Stimulated activated CD4-positive, alpha-beta T cell treated with anti-CD3 and anti-CD28 coated beads, TNF-alpha, amount 100 ng/mL, for 1 hour (primary cell): Measurements from ENCODE around the gene CFAP298.
A peak's percentile ranks its signal among the peaks of the same experiment; 100 is the strongest.

ENCODE experiments used
- DNase-seq, 3 donors: peaks; one replicate each; pipeline ENCODE4 v3.0.0-alpha.2; 2020; ENCODE audit warnings: low read depth in 3 of 3, low spot score in 1 of 3

Gene CFAP298

GRCh38 chr21:32599091-32599490, 13.1 kb downstream of the CFAP298 start:
- DNase-seq: no peak

- no peak for DNase-seq
Observed at GRCh38 chr21:32597205-32597604, 15.0 kb downstream of the CFAP298 start.

DNA sequence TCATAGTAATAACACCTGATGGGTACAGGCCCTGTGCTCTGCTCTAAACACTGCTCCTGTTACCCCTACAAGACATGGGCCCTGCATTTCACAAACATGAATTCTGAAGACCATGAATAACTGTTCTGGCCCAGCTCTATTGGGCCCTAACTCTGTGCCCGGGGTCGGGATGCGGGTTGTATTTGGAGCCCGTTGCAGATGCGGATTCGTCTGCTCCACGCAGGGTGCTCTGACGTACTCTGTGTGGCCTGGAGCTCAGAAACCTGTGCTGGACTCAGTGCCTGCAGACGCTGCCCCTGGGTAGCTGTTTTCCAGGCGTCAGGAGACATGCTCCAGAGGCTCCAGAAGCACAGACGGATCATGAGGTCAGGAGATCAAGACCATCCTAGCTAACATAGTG, 16.7 kb downstream of the CFAP298 start:
- DNase-seq: no peak

DNA sequence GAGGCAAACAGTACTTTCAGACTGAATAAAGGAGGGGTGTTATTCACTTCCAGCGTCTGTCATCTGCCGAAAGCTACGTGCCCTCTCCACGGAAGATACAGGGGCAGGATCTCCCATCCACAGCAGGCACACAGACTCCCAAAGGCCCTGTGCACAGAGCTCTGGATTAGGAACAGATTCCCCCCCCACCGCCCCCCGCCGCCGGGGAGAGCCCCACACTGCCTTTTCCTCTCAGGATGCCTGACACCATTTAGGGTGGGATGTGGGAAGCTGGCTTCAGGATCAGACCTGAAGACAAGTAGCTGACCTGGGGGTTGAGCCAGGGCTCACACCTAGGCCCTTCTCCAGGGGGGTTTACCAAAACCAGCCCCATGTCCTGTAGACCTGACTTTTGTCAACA, 18.5 kb downstream of the CFAP298 start:
- no peak for DNase-seq

GRCh38 chr21:32592929-32593502, 19.2 kb downstream of the CFAP298 start:
- no peak for DNase-seq

GRCh38 chr21:32590130-32590529, 22.0 kb downstream of the CFAP298 start:
- no peak for DNase-seq

DNA sequence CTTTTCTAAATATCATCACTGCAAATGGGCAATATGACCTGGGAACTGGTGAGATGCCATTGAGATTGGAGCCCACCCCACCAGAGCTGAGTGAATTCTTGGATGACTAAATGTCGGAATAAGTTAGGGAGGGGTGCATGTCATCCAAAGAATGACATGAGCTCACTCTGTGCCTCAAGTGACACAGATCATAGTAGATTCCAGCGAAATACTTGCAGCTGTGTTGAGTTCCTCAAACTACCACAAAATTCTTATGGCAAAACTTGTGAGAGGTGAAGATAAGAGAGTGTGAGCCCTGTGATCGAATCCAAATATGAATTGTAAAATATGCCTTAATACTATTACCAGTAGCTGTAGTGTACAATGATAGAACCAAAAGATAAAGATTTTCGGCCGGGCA, 24.5 kb downstream of the CFAP298 start:
- no peak for DNase-seq

DNA sequence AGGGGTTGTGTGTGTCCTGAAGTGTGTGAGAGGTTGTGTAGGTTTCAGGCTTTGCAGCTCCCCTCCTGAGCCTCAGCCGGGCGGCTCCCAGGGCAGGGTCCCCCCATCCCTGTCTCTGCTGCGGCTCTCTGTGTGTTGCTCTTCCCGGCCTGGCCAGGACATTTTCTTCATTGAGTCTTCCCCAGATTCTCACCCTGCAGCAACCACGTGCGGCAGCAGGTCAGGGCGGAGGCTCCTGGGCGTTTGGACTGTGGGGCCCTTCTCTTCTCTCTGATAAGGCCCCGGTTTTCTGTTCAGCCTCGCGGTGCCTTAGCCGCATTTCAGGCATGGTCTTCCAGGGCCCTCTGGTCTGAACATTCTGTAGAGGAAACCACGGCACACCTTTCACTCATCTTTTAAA, 25.1 kb downstream of the CFAP298 start:
- DNase-seq: no peak

DNA sequence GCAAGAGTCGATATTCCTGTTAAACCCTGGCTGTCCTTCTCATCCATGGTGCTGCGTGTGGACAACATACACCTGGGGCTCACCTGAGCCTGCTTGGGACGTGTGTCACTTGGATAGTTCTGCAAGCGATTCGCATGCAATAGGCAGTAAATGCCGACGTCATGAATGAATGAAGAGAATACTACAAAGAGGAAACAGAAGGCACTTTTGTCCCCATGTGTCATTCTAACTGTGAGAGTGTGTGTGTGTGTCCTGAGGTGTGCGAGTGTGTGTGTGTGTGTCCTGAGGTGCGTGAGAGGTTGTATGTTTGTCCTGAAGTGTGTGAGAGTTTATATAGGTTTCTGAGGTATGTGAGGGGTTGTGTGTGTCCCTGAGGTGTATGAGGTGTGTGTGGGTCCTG, 26.2 kb downstream of the CFAP298 start:
- DNase-seq: no peak

DNA sequence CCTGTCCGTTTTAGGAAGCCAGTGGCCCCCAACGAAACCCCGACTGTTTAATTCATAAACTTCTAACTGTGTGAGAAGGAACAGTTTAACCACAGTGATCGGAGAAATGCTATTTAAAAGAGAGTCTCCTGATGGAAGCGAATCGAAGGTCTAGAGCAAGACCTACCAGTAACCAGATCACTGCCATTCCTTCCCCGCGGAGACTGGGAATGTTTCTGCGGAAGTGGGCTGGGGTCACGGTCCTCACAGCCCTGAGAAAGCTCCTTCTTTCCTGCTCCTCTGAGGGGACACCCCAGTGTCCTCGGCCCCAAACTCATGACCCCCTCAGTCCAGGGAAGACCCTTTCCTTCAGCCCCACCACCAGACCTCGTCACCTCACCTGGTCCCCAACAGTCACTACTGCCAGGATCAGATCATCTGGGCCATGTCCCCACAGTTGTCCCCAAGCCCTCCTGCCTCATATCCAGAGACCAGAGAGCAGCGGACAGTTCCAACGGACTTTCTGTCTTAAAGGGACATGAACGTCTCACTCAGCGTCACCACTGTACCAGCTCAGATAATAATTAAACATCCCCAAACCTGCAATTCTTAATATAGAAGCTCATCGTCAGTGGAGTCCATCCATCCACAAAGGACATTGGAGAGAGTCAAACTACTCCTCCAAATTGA, 27.0 kb downstream of the CFAP298 start, which contains the start of gene TCP10L:
TSS of gene TCP10L (minus strand) at position 482 of the 669 bp plus-strand sequence. CDS start 1,219 bp downstream, outside the sequence.
- no peak for DNase-seq

DNA sequence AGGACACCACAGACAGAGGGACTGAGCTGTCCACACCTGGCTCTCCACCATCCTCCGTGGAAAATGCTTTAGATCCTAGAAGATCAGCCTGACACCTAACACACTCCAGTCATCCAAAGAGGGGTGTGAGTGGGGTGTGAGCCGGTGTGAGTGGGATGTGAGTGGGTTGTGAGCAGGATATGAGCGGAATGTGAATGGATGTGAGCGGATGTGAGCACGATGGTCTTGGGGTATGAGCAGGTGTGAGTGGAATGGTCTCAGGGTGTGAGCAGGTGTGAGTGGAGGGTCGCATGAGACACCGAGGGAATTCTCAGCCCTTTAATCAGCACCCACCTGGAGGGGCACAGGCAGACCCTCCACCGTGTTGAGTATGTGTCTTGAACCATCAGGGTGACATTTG, 27.7 kb downstream of the CFAP298 start:
- no peak for DNase-seq

DNA sequence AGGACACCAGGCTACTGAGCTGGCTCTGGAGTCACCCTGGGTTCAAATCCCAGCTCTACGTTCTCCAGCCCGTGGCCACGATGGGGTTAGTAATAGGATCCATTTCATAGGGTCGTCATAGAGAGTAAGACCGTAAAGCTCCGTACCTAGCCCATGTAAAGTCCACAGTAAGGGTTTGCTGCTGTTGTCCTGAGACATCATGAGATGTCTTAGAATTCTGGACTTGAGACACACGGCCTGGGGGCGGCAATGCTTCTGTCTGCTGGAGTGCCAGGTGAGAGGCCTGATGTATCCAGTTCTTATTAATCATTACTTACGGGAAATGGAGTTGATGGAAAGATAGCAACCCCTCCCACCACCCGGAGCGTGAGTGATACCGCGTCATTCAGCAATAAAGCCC, 30.4 kb downstream of the CFAP298 start:
- no peak for DNase-seq

DNA sequence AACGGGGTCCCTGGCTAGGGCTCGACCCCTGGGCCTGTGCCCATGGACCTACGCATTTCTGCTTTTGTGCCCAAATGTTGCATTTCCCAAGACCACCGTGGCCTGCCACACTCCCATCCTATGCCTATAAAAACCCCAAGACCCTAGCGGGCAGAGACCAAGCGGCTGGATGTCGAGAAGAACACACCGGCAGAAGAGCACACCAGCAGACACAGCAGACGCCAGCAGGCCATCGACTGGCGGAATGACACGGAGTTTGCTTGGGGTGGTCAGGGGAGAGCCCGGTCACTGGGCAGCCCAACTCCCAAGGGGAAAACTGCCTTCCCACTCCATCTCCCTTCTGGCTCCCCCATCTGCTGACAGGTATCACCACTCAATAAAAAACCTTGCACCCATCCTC, 31.2 kb downstream of the CFAP298 start:
- no peak for DNase-seq

- no peak for DNase-seq
Observed at GRCh38 chr21:32578107-32578691, 34.0 kb downstream of the CFAP298 start.

DNA sequence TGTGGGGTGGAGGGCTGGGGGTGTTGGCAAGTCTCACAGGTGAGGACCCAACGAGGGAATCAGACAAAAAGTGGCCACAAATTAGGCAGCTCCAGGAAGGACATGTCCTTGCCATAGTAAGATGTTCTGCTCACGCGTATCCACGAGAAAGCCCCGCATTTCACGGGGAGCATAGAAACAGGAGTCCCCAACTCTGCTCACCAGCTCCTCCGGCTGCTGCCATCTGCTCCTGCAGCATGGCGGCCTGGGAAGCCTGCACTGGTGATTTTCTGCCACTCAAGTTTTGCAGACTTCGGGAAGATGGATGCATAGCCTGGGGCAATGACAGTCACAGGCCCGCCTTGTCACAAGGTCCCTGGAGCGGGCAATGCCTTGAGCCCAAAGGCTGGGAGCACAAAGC, 36.2 kb downstream of the CFAP298 start:
- DNase-seq: no peak

GRCh38 chr21:32574946-32575925, 36.9 kb downstream of the CFAP298 start:
- DNase-seq: no peak

GRCh38 chr21:32572574-32573420, 39.4 kb downstream of the CFAP298 start:
- no peak for DNase-seq

DNA sequence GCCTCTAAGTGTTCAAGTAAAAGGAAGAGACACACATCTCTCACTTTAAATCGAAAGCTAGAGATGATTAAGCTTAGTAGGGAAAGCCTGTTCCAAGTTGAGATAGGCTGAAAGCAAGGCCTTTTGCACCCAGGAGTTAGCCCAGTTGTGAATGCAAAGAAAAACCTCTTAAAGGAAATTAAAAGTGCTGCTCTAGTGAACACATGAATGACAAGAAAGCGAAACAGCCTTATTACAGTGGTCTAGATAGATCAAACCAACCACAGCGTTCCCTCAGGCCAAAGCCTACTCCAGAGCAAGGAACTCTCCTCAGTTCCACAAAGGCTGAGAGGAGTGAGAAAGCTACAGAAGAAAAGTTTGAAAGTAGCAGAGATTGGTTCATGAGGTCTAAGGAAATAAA, 41.7 kb downstream of the CFAP298 start:
- no peak for DNase-seq

DNA sequence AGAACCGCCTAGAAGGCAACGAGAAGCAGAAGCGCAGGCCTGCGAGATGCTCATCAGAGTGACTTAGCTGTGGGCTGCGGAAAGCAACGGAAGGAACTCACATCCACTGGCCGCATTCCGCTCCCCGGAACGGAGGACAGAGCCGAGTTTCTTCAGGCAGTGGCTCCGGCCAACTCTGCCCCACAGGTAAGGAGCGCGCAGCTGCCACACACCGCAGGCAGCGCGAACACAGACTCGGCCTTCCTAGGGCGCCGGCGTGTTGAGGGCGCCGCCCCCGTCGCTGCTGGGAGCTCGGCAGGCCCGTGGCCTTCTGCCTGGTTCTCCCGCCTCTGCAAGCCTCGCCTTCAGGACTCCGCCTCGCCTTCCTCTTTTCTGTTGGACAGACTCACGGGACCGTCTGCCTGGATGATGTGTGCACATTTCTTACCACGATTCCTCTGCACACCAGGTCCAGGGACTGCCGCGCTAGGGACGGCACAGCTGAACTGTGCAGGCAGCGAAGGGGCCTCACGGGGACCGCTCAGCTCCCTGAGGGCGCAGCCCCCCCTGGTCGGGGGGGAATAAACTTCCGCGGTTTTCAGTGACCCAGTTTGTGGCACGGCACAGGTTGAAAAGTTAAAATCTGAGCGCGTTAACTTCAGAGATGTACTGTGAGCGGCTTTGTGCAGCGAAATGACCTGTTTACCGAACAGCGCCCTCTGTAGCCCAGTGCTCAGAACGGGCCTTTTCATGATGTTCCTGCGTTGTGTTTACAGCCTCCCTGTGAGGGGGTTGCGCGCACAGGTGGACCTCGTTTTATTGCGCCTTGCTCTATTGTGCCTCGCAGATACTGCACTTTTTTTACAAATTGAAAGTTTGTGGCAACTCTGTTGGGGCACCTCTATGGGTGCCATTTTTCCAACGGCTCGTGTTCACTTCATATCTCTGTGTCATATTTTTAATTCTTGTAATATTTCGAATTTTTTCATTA, 42.6 kb downstream of the CFAP298 start:
- peak; percentile 53 to 64 (median 60) for DNase-seq
